SK-N-SH treated with all-trans-retinoic acid at 6 μM for 48 hours (cell line): ENCODE results near the gene DENND5A.

Experiments used
- ATAC-seq: fragments of 200-7000 bp; cut with Tn5 transposase; 3 replicates; pipeline ENCODE4 v1.9.1; 2020; ENCODE audit warnings: mild to moderate bottlenecking, moderate library complexity
- ARNTL ChIP-seq: fragments of 450-650 bp; formaldehyde crosslinking; IDR thresholded peaks from 2 replicates; pipeline ENCODE4 v1.5.0; 2020; ENCODE audit warnings: low read depth, mild to moderate bottlenecking, moderate library complexity, borderline replicate concordance
- BACH2 ChIP-seq: fragments of 250-450 bp; sonication (Bioruptor Pico); IDR thresholded peaks from 2 replicates; pipeline ENCODE4 v1.9.0; 2021; ENCODE audit warnings: mild to moderate bottlenecking, borderline replicate concordance
- CSDC2 ChIP-seq: fragments of 250-450 bp; sonication (Bioruptor Pico); IDR thresholded peaks from 2 replicates; pipeline ENCODE4 v1.5.0; 2020; ENCODE audit warnings: mild to moderate bottlenecking, moderate library complexity
- ESRRG ChIP-seq: fragments of 250-450 bp; sonication (Bioruptor Pico); IDR thresholded peaks from 2 replicates; pipeline ENCODE4 v1.6.1; 2021; ENCODE audit warnings: mild to moderate bottlenecking
- GLIS3 ChIP-seq: fragments of 250-450 bp; sonication (Bioruptor Pico); IDR thresholded peaks from 2 replicates; pipeline ENCODE4 v1.5.0; 2020; ENCODE audit warnings: mild to moderate bottlenecking, moderate library complexity
- ISL1 ChIP-seq: fragments of 250-450 bp; sonication (Bioruptor Pico); IDR thresholded peaks from 2 replicates; pipeline ENCODE4 v2.1.2; 2022; ENCODE audit warnings: mild to moderate bottlenecking, moderate library complexity
- OSR1 ChIP-seq: fragments of 250-450 bp; sonication (Bioruptor Pico); IDR thresholded peaks from 2 replicates; pipeline ENCODE4 v1.8.0; 2022; ENCODE audit warnings: moderate library complexity, mild to moderate bottlenecking, inconsistent platforms
- RARB ChIP-seq: fragments of 250-450 bp; sonication (Bioruptor Pico); IDR thresholded peaks from 2 replicates; pipeline ENCODE4 v1.8.0; 2021; ENCODE audit warnings: mild to moderate bottlenecking, moderate library complexity
- SNAI2 ChIP-seq: fragments of 250-450 bp; sonication (Bioruptor Pico); IDR thresholded peaks from 2 replicates; pipeline ENCODE4 v1.5.0; 2020; ENCODE audit warnings: mild to moderate bottlenecking, moderate library complexity
- TCF4 ChIP-seq: fragments of 250-450 bp; sonication (Bioruptor Pico); IDR thresholded peaks from 2 replicates; pipeline ENCODE4 v1.8.0; 2021; ENCODE audit warnings: mild to moderate bottlenecking, moderate library complexity, borderline replicate concordance
- TOX ChIP-seq: fragments of 250-450 bp; sonication (Bioruptor Pico); IDR thresholded peaks from 2 replicates; pipeline ENCODE4 v1.8.0; 2021; ENCODE audit warnings: mild to moderate bottlenecking, moderate library complexity, borderline replicate concordance
- ZC3H10 ChIP-seq: fragments of 250-450 bp; sonication (Bioruptor Pico); IDR thresholded peaks from 2 replicates; pipeline ENCODE4 v1.5.1; 2021; ENCODE audit warnings: mild to moderate bottlenecking, moderate library complexity
- ZFP3 ChIP-seq: fragments of 250-450 bp; sonication (Bioruptor Pico); IDR thresholded peaks from 2 replicates; pipeline ENCODE4 v1.5.0; 2020; ENCODE audit warnings: mild to moderate bottlenecking, moderate library complexity
- ZFP30 ChIP-seq: fragments of 450-650 bp; formaldehyde crosslinking; IDR thresholded peaks from 2 replicates; pipeline ENCODE4 v1.5.0; 2022; ENCODE audit warnings: mild to moderate bottlenecking, moderate library complexity
- ZNF565 ChIP-seq: fragments of 450-650 bp; formaldehyde crosslinking; conservative IDR thresholded peaks from 2 replicates; pipeline ENCODE4 v1.5.0; 2020; ENCODE audit warnings: low read depth, mild to moderate bottlenecking, moderate library complexity
- ZNF70 ChIP-seq: fragments of 450-650 bp; formaldehyde crosslinking; IDR thresholded peaks from 2 replicates; pipeline ENCODE4 v1.5.0; 2020; ENCODE audit warnings: mild to moderate bottlenecking, moderate library complexity
- ZNF8 ChIP-seq: fragments of 450-650 bp; formaldehyde crosslinking; IDR thresholded peaks from 2 replicates; pipeline ENCODE4 v1.5.0; 2020; ENCODE audit warnings: mild to moderate bottlenecking, moderate library complexity
- TF ChIP-seq, protein P1 (sequence below): fragments of 250-450 bp; sonication (Bioruptor Pico); IDR thresholded peaks from 2 replicates; pipeline ENCODE4 v1.5.0; 2020; ENCODE audit warnings: mild to moderate bottlenecking, moderate library complexity
- TF ChIP-seq, protein P2 (sequence below): fragments of 250-450 bp; sonication (Bioruptor Pico); IDR thresholded peaks from 2 replicates; pipeline ENCODE4 v1.8.0; 2020; ENCODE audit warnings: mild to moderate bottlenecking, moderate library complexity, borderline replicate concordance
- TF ChIP-seq, protein P3 (sequence below): fragments of 250-450 bp; sonication (Bioruptor Pico); IDR thresholded peaks from 2 replicates; pipeline ENCODE4 v1.5.1; 2020; ENCODE audit warnings: low read depth, mild to moderate bottlenecking, moderate library complexity
- TF ChIP-seq, protein P4 (sequence below): fragments of 250-450 bp; sonication (Bioruptor Pico); IDR thresholded peaks from 2 replicates; pipeline ENCODE4 v1.8.0; 2021; ENCODE audit warnings: low read depth, mild to moderate bottlenecking, moderate library complexity, borderline replicate concordance
- TF ChIP-seq, protein P5 (sequence below): fragments of 250-450 bp; sonication (Bioruptor Pico); IDR thresholded peaks from 2 replicates; pipeline ENCODE4 v1.5.1; 2021; ENCODE audit warnings: mild to moderate bottlenecking, moderate library complexity

Gene DENND5A

DNA sequence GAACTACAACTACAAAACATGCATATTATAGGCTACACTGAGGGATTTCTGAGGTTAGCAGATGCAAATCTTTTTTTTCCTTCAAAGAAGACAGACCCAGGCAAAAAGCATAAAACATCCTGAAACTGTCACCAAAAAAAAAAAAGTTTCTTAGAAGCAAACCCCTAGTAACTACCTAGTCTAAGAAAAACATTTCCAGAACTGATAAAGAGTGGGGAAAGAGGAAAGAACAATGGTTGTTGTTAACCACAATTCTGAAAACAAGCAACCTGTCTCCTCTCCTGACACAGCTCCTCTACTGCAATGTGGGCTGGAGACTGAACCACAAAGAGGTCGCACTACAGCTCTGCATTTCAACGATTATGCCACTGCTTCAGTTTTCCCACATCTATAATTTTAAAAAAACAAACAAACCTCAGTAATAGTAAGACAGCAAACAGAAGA lies 15.0 kb downstream of the DENND5A start:
- ATAC-seq, result no peak; the same call in 2 of the 3 replicates
- TF ChIP-seq BACH2 (CRISPR knock-in tag) (no peak), ARNTL (no peak), TOX (CRISPR knock-in tag) (no peak), OSR1 (CRISPR knock-in tag) (no peak), ISL1 (CRISPR knock-in tag) (no peak), ESRRG (CRISPR knock-in tag) (no peak), ZFP3 (CRISPR knock-in tag) (no peak), TCF4 (CRISPR knock-in tag) (no peak), ZC3H10 (no peak), ZNF70 (CRISPR knock-in tag) (no peak), SNAI2 (CRISPR knock-in tag) (no peak), GLIS3 (CRISPR knock-in tag) (no peak), ZFP30 (no peak)
- TF ChIP-seq, protein P1, sequence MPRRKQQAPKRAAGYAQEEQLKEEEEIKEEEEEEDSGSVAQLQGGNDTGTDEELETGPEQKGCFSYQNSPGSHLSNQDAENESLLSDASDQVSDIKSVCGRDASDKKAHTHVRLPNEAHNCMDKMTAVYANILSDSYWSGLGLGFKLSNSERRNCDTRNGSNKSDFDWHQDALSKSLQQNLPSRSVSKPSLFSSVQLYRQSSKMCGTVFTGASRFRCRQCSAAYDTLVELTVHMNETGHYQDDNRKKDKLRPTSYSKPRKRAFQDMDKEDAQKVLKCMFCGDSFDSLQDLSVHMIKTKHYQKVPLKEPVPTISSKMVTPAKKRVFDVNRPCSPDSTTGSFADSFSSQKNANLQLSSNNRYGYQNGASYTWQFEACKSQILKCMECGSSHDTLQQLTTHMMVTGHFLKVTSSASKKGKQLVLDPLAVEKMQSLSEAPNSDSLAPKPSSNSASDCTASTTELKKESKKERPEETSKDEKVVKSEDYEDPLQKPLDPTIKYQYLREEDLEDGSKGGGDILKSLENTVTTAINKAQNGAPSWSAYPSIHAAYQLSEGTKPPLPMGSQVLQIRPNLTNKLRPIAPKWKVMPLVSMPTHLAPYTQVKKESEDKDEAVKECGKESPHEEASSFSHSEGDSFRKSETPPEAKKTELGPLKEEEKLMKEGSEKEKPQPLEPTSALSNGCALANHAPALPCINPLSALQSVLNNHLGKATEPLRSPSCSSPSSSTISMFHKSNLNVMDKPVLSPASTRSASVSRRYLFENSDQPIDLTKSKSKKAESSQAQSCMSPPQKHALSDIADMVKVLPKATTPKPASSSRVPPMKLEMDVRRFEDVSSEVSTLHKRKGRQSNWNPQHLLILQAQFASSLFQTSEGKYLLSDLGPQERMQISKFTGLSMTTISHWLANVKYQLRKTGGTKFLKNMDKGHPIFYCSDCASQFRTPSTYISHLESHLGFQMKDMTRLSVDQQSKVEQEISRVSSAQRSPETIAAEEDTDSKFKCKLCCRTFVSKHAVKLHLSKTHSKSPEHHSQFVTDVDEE, result no peak
- TF ChIP-seq, protein P2, sequence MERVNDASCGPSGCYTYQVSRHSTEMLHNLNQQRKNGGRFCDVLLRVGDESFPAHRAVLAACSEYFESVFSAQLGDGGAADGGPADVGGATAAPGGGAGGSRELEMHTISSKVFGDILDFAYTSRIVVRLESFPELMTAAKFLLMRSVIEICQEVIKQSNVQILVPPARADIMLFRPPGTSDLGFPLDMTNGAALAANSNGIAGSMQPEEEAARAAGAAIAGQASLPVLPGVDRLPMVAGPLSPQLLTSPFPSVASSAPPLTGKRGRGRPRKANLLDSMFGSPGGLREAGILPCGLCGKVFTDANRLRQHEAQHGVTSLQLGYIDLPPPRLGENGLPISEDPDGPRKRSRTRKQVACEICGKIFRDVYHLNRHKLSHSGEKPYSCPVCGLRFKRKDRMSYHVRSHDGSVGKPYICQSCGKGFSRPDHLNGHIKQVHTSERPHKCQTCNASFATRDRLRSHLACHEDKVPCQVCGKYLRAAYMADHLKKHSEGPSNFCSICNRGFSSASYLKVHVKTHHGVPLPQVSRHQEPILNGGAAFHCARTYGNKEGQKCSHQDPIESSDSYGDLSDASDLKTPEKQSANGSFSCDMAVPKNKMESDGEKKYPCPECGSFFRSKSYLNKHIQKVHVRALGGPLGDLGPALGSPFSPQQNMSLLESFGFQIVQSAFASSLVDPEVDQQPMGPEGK (CRISPR knock-in tag), result no peak
- TF ChIP-seq, protein P3, sequence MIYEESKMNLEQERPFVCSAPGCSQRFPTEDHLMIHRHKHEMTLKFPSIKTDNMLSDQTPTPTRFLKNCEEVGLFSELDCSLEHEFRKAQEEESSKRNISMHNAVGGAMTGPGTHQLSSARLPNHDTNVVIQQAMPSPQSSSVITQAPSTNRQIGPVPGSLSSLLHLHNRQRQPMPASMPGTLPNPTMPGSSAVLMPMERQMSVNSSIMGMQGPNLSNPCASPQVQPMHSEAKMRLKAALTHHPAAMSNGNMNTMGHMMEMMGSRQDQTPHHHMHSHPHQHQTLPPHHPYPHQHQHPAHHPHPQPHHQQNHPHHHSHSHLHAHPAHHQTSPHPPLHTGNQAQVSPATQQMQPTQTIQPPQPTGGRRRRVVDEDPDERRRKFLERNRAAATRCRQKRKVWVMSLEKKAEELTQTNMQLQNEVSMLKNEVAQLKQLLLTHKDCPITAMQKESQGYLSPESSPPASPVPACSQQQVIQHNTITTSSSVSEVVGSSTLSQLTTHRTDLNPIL (CRISPR knock-in tag), result no peak
- TF ChIP-seq, protein P4, sequence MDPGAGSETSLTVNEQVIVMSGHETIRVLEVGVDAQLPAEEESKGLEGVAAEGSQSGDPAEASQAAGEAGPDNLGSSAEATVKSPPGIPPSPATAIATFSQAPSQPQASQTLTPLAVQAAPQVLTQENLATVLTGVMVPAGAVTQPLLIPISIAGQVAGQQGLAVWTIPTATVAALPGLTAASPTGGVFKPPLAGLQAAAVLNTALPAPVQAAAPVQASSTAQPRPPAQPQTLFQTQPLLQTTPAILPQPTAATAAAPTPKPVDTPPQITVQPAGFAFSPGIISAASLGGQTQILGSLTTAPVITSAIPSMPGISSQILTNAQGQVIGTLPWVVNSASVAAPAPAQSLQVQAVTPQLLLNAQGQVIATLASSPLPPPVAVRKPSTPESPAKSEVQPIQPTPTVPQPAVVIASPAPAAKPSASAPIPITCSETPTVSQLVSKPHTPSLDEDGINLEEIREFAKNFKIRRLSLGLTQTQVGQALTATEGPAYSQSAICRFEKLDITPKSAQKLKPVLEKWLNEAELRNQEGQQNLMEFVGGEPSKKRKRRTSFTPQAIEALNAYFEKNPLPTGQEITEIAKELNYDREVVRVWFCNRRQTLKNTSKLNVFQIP (CRISPR knock-in tag), result no peak

DNA sequence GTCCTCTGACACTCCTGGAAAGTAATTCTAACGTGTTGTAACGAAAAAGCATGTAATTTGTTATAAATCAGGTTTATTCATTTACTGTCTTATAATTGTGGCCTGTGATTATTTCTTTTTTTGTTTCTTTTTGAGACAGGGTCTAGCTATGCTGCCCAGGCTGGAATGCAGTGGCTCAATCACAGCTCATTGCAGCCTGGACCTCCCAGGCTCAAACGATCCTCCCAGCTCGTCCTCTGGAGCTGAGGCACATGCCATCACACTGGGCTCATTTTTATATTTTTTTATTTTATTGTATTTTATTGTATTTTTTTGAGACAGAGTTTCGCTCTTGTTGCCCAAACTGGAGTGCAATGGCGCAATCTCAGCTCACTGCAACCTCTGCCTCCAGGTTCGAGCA lies 15.9 kb downstream of the DENND5A start:
- no peak for ATAC-seq

More for the DNA sequence above, 15.9 kb downstream of the DENND5A start:
- TF ChIP-seq TCF4 (CRISPR knock-in tag), result no peak
- no peak for TF ChIP-seq ZNF70 (CRISPR knock-in tag)
- TF ChIP-seq, protein P3 (CRISPR knock-in tag), result no peak
- no peak for TF ChIP-seq ZNF8
- TF ChIP-seq, protein P4 (CRISPR knock-in tag), result no peak
- no peak for TF ChIP-seq GLIS3 (CRISPR knock-in tag)
- TF ChIP-seq RARB (CRISPR knock-in tag), result no peak
- no peak for TF ChIP-seq ZC3H10
- TF ChIP-seq, protein P5, sequence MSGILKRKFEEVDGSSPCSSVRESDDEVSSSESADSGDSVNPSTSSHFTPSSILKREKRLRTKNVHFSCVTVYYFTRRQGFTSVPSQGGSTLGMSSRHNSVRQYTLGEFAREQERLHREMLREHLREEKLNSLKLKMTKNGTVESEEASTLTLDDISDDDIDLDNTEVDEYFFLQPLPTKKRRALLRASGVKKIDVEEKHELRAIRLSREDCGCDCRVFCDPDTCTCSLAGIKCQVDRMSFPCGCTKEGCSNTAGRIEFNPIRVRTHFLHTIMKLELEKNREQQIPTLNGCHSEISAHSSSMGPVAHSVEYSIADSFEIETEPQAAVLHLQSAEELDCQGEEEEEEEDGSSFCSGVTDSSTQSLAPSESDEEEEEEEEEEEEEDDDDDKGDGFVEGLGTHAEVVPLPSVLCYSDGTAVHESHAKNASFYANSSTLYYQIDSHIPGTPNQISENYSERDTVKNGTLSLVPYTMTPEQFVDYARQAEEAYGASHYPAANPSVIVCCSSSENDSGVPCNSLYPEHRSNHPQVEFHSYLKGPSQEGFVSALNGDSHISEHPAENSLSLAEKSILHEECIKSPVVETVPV (CRISPR knock-in tag), result no peak
- no peak for TF ChIP-seq SNAI2 (CRISPR knock-in tag)
- TF ChIP-seq ESRRG (CRISPR knock-in tag), result no peak
- TF ChIP-seq, protein P2 (CRISPR knock-in tag), result no peak
- no peak for TF ChIP-seq OSR1 (CRISPR knock-in tag)
- no peak for TF ChIP-seq ISL1 (CRISPR knock-in tag)
- no peak for TF ChIP-seq BACH2 (CRISPR knock-in tag)
- no peak for TF ChIP-seq ZNF565
- no peak for TF ChIP-seq ARNTL
- TF ChIP-seq ZFP30, result no peak
- TF ChIP-seq CSDC2 (CRISPR knock-in tag), result no peak
- TF ChIP-seq, all 23 proteins: peak for 0
